Cerebellar nuclear complex (tissue), 1 donor: ENCODE results near the gene THEM4.
"Not testable (repeated sequence)": the region's sequence is repeated elsewhere in the genome, so short reads cannot be mapped to it uniquely, and the experiment has no call there.

Source experiments
- DNase-seq, 2 experiments: peaks; one replicate each; lab custom pipeline; 2025; lab: John Stamatoyannopoulos, UW

Gene THEM4

DNA sequence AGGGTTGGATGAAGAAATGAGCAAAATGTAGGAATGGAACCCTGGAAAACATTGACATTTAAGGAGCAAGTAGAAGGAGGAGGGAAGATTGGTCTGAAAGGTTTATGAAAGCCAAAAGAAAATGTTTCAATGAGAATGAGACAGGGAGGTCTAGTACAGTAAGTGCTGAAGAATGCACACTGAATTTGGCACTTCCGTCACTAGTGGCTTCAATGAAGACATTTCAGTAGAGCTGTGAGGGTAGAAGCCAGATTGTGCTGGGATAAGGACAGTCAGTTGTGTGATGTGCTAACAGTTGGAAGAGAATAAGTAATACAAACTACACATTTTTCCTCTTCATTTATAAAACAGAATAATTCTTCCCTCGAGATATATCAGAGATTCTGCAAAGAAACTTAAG lies 17.1 kb downstream of the THEM4 start:
- no peak for DNase-seq

DNA sequence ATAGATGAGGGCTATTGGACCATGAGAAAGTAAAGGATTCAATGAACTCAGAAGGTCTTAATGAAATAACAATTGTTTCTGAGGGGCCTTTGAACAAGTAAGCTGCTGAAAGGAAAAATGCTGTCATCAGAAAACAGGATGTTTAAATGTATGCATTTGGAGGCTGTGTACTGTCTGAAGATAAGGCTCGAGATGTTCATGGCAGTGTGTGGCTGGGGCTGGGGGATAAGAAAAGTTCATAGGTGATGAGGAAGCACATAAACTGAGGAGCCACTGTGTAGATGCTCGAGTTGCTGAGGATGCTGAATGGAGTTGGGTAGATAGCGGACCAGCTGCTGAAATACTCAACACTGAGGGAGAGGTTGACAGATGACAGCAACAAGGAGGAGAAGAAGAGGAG lies 17.8 kb downstream of the THEM4 start:
- no peak for DNase-seq

- no peak for DNase-seq
Observed at GRCh38 chr1:151888972-151889570, 20.2 kb downstream of the THEM4 start.

DNA sequence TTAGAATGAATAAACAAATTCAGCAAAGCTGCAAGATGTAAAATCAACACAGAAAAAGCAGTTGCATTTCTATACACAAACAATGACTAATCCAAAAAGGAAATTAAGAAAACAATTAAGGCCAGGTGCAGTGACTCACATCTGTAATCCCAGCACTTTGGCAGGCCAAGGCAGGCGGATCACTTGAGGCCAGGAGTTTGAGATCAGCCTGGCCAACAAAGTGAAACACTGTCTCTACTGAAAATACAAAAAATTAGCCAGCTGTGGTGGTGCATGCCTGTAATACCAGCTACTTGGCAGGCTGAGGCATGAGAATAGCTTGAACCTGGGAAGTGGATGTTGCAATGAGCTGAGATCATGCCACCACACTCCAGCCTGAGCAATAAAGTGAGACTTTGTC lies 22.3 kb downstream of the THEM4 start:
- DNase-seq: no peak

- DNase-seq: no peak
Observed at GRCh38 chr1:151885479-151885878, 23.8 kb downstream of the THEM4 start.

- not testable (repeated sequence) for DNase-seq
Observed at GRCh38 chr1:151884879-151885278, 24.4 kb downstream of the THEM4 start.

- not testable (repeated sequence) for DNase-seq
Observed at GRCh38 chr1:151884445-151884844, 24.9 kb downstream of the THEM4 start.

GRCh38 chr1:151883898-151884297 lies 25.4 kb downstream of the THEM4 start:
- not testable (repeated sequence) for DNase-seq

DNA sequence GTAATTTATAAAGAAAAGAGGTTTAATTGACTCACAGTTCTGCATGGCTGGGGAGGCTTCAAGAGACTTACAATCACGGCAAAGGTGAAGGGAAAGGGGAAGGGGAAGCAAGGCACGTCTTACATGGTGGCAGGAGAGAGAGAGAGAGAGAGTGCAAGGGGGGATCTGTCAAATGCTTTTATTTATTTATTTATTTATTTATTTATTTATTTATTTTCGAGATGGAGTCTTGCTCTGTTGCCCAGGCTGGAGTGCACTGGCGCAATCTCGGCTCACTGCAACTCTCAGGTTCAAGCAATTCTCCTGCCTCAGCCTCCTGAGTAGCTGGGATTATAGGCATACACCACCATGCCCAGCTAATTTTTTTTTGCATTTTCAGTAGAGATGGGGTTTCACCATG lies 26.4 kb downstream of the THEM4 start:
- not testable (repeated sequence) for DNase-seq

- no peak for DNase-seq
Observed at GRCh38 chr1:151882466-151882865, 26.8 kb downstream of the THEM4 start.

DNA sequence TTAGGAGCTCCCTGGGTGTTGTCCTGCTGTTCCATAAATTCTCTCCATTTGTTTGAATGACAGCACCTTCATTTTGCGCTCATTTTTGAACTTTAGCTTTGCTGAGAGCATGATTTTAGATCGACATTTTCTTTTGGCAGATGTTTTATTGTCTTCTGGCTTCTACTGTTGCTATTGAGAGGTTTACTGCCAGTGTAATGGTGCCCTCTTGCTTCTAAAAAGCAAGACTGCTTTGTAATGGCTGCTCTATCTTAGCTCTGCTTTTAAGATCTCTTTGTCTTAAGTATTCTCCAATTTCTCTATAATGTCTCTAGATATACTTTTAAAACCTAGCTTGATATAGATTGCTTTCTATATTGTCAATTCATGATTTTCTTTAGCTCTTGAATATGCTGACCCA lies 27.8 kb downstream of the THEM4 start:
- no peak for DNase-seq

- no peak for DNase-seq
Observed at GRCh38 chr1:151875419-151876097, 33.8 kb downstream of the THEM4 start.

GRCh38 chr1:151872776-151873175 lies 36.5 kb downstream of the THEM4 start:
- not testable (repeated sequence) for DNase-seq

DNA sequence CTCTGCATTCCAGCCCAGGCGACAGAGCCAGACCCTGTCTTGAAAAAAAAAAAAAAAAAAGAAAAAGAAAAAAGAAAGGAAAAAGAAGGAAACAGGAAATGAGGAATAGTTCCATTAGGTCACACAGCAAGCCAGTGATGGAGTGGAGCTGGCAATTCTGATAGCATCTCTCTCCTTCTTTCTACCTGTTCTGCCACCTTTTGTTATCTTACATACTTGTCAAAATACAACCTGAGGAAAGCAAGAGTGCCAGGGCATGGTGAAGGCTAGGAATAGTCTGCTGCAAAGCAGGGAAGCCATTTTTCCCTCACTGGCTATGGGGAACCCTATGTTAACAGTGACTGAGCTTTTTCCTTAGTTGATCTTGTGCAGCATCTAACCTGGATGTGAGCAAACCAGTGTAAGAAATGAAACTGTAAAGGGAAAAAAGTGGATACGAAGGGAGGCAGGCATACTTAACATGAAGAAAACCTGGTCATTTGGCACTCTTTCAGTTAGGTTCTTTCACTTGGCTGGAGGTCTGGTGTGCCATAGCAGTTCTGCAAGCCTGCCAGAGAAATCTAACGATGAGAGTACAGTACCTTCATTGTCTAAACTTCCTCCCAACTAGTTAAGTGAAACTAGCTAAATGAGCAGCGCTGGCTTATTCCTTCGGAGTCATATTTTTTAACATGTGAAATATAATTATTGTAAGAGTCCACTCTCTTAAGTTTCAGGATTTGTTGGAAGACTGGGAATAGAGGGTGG lies 37.9 kb downstream of the THEM4 start:
- DNase-seq: no peak

GRCh38 chr1:151868486-151868885 lies 40.8 kb downstream of the THEM4 start:
- DNase-seq: no peak

GRCh38 chr1:151867765-151868411 lies 41.4 kb downstream of the THEM4 start:
- no peak for DNase-seq

- DNase-seq: no peak
Observed at GRCh38 chr1:151867321-151867720, 42.0 kb downstream of the THEM4 start.

DNA sequence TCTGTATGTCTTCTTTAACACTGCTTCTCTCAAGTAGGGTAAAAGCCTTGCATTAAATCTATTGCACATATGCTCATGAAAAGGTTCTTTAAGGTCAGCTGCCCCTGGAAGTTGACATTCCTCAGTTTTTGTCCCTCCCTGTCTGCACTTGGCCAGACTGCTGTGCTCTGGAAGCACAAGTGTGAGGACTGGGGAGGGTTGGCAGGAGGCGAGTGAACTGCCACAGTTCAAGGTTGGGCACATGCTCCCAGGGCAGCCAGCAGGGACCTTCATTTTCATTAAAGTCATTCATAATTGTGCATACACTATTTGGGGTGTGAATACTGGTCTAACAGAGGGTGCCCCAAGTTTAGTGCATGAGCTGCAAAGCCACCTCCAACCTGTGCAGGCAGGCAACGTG lies 44.9 kb downstream of the THEM4 start:
- no peak for DNase-seq

- DNase-seq: no peak
Observed at GRCh38 chr1:151862604-151863003, 46.7 kb downstream of the THEM4 start.

DNA sequence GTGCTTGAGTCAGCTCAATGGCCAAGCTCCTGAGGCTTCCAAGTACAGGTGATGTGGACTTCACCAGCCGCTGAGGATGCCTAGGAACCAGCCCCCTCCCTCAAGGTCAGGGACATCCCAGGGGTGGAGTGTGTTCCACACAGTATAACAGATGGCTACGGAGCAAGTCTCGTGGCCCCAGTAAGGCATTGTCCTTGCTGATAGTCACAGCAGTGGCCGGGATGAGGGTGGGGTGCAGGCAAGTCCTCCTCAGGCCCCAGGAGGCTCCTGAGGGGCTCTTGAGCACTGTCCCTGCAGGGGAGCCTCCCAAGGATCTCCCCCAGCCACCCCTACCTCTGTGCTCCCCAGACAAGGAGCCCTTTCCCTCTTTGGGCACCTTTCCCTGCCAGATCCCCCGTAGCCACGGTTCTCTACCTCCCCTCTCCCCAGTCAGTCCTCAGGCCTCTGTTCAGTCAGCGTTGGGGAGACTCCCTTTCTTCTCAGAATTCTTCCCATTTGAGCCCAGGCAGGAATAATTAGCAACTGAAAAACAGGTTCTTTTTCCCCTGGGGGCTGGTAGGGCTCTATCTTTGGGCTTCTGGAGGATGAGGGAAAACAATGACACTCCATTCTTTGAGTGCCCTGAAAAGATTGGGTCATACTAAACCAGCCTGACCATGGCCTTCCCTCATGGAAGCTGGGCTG lies 48.7 kb downstream of the THEM4 start:
- no peak for DNase-seq

- no peak for DNase-seq
Observed at GRCh38 chr1:151859891-151860293, 49.4 kb downstream of the THEM4 start.
